H1 (cell line): ENCODE results near the gene CCNI2.

Source experiments
- HDAC2 ChIP-seq, 2 experiments: fragments of 300-600 bp in 1 of 2; sonication (generic) in 1 of 2; IDR thresholded peaks; 2 replicates each; pipeline ENCODE4 v1.6.1; 2011 to 2012; ENCODE audit warnings: low read depth in 2 of 2, low read length in 2 of 2, mild to moderate bottlenecking in 2 of 2, moderate library complexity in 2 of 2, borderline replicate concordance in 1 of 2, inconsistent platforms in 1 of 2
- MAX ChIP-seq: IDR thresholded peaks from 2 replicates; pipeline ENCODE4 v1.6.1; 2012; ENCODE audit warnings: inconsistent platforms
- PHF8 ChIP-seq: fragments of 200-600 bp; sonication (generic); conservative IDR thresholded peaks from 2 replicates; pipeline ENCODE4 v1.7.1; 2012; ENCODE audit warnings: low read depth, mild to moderate bottlenecking, inconsistent platforms, low read length, moderate library complexity
- POLR2AphosphoS5 ChIP-seq: IDR thresholded peaks from 2 replicates; pipeline ENCODE4 v1.6.1; 2011; ENCODE audit warnings: low read depth, low read length
- POU5F1 ChIP-seq: IDR thresholded peaks from 2 replicates; pipeline ENCODE4 v1.6.1; 2011; ENCODE audit warnings: low read depth, mild to moderate bottlenecking, low read length, moderate library complexity
- SIN3A ChIP-seq, 2 experiments: IDR thresholded peaks in 1 of 2; conservative IDR thresholded peaks in 1 of 2; 2 replicates each; pipeline ENCODE4 v1.6.1; 2011 to 2012; ENCODE audit warnings: low read length in 2 of 2, improper control_type of control experiment in 1 of 2, low read depth in 1 of 2, mild to moderate bottlenecking in 1 of 2
- SRF ChIP-seq: IDR thresholded peaks from 2 replicates; pipeline ENCODE4 v1.6.1; 2011; ENCODE audit warnings: mild to moderate bottlenecking, low read depth, low read length, moderate library complexity
- TF ChIP-seq, protein P1 (sequence below), 3 experiments: IDR thresholded peaks; 1 replicate in 2 of 3; 2 replicates in 1 of 3; pipeline versions ENCODE4 v1.5.1 to v1.6.1; 2011; ENCODE audit warnings: low read length in 3 of 3, mild to moderate bottlenecking in 3 of 3, inconsistent platforms in 2 of 3, low read depth in 1 of 3, moderate library complexity in 1 of 3; ENCODE audit not compliant: insufficient read depth in 1 of 3; ENCODE audit errors: control extremely low read depth in 1 of 3

DNA sequence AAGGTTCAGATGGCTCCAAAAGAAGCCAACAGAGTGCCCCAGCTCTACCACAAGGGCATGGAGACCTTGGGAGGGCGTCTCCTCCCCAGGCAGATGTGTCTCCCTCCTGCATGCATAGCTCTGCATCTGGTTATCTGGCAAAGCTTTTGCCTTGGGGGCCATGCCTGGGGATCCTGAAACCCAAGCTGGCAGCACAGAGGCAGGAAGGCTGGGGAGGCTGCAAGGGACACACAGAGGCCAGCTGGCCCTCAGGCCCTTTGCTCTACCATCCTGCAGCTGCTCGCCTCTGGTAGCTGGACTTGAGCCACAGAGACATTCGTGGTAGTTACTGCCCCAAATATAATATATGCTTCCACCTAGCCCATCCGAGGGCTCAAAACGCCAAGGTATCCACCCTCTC is 25.9 kb downstream of the CCNI2 start:
- TF ChIP-seq, protein P1, sequence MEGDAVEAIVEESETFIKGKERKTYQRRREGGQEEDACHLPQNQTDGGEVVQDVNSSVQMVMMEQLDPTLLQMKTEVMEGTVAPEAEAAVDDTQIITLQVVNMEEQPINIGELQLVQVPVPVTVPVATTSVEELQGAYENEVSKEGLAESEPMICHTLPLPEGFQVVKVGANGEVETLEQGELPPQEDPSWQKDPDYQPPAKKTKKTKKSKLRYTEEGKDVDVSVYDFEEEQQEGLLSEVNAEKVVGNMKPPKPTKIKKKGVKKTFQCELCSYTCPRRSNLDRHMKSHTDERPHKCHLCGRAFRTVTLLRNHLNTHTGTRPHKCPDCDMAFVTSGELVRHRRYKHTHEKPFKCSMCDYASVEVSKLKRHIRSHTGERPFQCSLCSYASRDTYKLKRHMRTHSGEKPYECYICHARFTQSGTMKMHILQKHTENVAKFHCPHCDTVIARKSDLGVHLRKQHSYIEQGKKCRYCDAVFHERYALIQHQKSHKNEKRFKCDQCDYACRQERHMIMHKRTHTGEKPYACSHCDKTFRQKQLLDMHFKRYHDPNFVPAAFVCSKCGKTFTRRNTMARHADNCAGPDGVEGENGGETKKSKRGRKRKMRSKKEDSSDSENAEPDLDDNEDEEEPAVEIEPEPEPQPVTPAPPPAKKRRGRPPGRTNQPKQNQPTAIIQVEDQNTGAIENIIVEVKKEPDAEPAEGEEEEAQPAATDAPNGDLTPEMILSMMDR (IDR thresholded peaks at IDR 0.05; ENCODE audit: control extremely low read depth in 1 of 3, insufficient read depth in 1 of 3, low read depth in 1 of 3, low read length in 3 of 3), result no peak
- no peak for TF ChIP-seq SIN3A (conservative IDR thresholded peaks at IDR 0.05 in 1 of 2, IDR thresholded peaks at IDR 0.05 in 1 of 2; ENCODE audit: low read depth in 1 of 2, low read length in 2 of 2)
- TF ChIP-seq HDAC2 (IDR thresholded peaks at IDR 0.05; ENCODE audit: borderline replicate concordance in 1 of 2, low read depth in 2 of 2, low read length in 2 of 2), result no peak
- TF ChIP-seq POU5F1, result no peak
- TF ChIP-seq PHF8, result no peak
- no peak for TF ChIP-seq MAX
- no peak for TF ChIP-seq SRF
- TF ChIP-seq POLR2AphosphoS5, result no peak
